Upper lobe of right lung (tissue), 1 donor: ENCODE results near the gene MSANTD1. TPM values are rescaled to one million over a fixed set of nuclear protein-coding genes. Genes with fewer than 3 reads are reported as not detected.
A peak's percentile ranks its signal among the peaks of the same experiment; 100 is the strongest.

Experiments used
- ATAC-seq: fragments of 200-7000 bp; cut with Tn5 transposase; one replicate; pipeline ENCODE4 v1.9.1; 2020; ENCODE audit warnings: mild to moderate bottlenecking, moderate library complexity
- DNase-seq: peaks from one replicate; pipeline ENCODE4 v3.0.0-alpha.2; 2020
- H3K27ac ChIP-seq: fragments of 200-600 bp; one replicate; pipeline ENCODE4 v1.8.0; 2022
- H3K27me3 ChIP-seq: fragments of 200-600 bp; one replicate; pipeline ENCODE4 v1.8.0; 2022; ENCODE audit warnings: mild to moderate bottlenecking
- H3K36me3 ChIP-seq: fragments of 200-600 bp; one replicate; pipeline ENCODE4 v1.8.0; 2022
- H3K4me1 ChIP-seq: fragments of 200-600 bp; one replicate; pipeline ENCODE4 v1.8.0; 2022
- H3K4me3 ChIP-seq: fragments of 200-600 bp; one replicate; pipeline ENCODE4 v1.8.0; 2022; ENCODE audit warnings: mild to moderate bottlenecking
- H3K9me3 ChIP-seq: fragments of 200-600 bp; one replicate; pipeline ENCODE4 v1.8.0; 2022
- CTCF ChIP-seq: fragments of 200-600 bp; IDR thresholded peaks from one replicate; pipeline ENCODE4 v1.8.0; 2022; ENCODE audit warnings: antibody characterized with exemption
- intact Hi-C: fragments of 100-400 bp; cut with DNase I; formaldehyde crosslinking; loops from one replicate; pipeline ENCODE4 v1.11.0; 2022
- total RNA-seq: library from RNA; stranded (reverse); fragmentation: NEBNext Ultra II Directional; extraction: Animal tissue kit (Norgen Biotek cat#: 25700); gene quantifications from one replicate; pipeline ENCODE4 v1.2.1, GENCODE V29; 2021
- donor health status: DM: no; HTN: yes; CAD: no; lungs with severe emphysema.

MSANTD1 gene
- total RNA-seq, 1 donor from 2014 or later: 1.0 TPM

DNA sequence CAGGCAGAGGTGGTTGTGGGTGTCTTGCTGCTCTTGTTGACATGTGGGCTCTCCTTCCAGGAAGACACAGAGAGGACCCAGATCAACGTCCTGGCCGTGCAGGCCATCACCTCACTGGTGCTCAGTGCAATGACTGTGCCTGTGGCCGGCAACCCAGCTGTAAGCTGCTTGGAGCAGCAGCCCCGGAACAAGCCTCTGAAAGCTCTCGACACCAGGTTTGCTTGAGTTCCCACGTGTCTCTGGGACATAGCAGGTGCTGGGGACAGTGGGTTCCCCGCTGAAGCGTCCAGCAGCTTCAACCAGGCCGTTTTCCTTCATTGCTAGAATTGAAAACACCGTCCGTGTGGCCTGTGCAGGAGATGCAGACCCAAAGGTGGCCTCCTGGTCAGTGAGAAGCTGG lies 25.6 kb upstream of the MSANTD1 start:
- H3K4me1 ChIP-seq: peaks cover 17% of the 10 kb centered on the region
- ATAC-seq (no peak), DNase-seq (peak; percentile 42)
- intact Hi-C loops: no loop called here
- no peaks in the 10 kb centered on the region for H3K27me3 ChIP-seq
- peaks cover 75% of the 10 kb centered on the region for H3K36me3 ChIP-seq
- no peak overlapping the region for H3K4me3 ChIP-seq
- TF ChIP-seq CTCF: no peak
- H3K9me3 ChIP-seq: no peaks in the 10 kb centered on the region
- H3K27ac ChIP-seq: no peak overlapping the region

DNA sequence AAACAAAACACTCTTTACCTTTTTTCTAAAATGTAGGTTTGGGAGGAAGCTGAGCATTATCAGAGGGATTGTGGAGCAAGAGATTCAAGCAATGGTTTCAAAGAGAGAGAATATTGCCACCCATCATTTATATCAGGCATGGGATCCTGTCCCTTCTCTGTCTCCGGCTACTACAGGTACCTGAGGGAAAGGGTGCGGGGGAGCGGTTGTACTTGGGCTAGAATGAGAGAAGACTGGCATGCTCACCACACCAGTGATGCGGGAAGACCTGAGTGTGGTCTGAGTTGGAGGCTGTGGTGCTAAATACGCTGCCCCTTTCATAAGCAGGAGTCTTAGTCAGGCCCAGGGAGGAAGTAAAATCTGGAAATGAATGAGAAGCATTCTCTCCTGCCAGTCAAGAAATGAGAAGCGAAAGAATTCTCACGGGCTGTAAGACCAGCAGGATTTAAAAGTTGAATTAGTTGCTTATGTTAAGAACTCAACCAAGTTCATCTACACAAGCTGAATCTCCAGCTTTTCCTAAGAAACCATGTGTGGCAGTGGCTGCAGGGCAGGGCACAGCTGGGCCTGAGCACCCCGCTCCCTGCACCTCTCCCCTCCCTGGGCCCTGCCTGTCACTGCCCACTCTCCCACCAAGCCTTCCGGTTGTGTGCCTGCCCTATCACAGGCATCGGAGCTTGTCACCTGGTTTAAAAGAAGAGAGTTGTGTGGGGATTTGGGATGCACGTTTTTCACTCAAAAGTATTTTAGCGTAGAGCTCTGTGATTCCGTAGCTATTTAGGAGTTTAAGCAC lies 24.8 kb upstream of the MSANTD1 start:
- Histone ChIP-seq H3K36me3 (peaks cover 75% of the 10 kb centered on the region), H3K9me3 (no peaks in the 10 kb centered on the region), H3K27me3 (no peaks in the 10 kb centered on the region), H3K4me1 (peaks cover 17% of the 10 kb centered on the region), H3K27ac (no peak overlapping the region), H3K4me3 (no peak overlapping the region)
- ATAC-seq (peak; percentile 4), DNase-seq (peak; percentile 30)
- intact Hi-C loops: no loop called here
- TF ChIP-seq CTCF: no peak

GRCh38 chr4:3225071-3225850 lies 23.7 kb upstream of the MSANTD1 start:
- intact Hi-C loops: no loop called here
- Histone ChIP-seq H3K9me3 (no peaks in the 10 kb centered on the region), H3K4me3 (no peak overlapping the region), H3K27me3 (no peaks in the 10 kb centered on the region), H3K27ac (no peak overlapping the region), H3K36me3 (peaks cover 75% of the 10 kb centered on the region), H3K4me1 (peaks cover 17% of the 10 kb centered on the region)
- ATAC-seq (no peak), DNase-seq (peak; percentile 60)
- TF ChIP-seq CTCF: no peak

- no peaks in the 10 kb centered on the region for H3K9me3 ChIP-seq
- no peaks in the 10 kb centered on the region for H3K27me3 ChIP-seq
- peaks cover 75% of the 10 kb centered on the region for H3K36me3 ChIP-seq
- ATAC-seq (peak; percentile 80), DNase-seq (peak; percentile 71)
- no peak overlapping the region for H3K4me3 ChIP-seq
- intact Hi-C loops: no loop called here
- peaks cover 17% of the 10 kb centered on the region for H3K4me1 ChIP-seq
- H3K27ac ChIP-seq: peak overlapping the region; percentile 73
- TF ChIP-seq CTCF: no peak
Measured at GRCh38 chr4:3225936-3226335, 23.0 kb upstream of the MSANTD1 start.

GRCh38 chr4:3226467-3226866 lies 22.5 kb upstream of the MSANTD1 start:
- peaks cover 17% of the 10 kb centered on the region for H3K4me1 ChIP-seq
- peak overlapping the region; percentile 73 for H3K27ac ChIP-seq
- H3K9me3 ChIP-seq: no peaks in the 10 kb centered on the region
- TF ChIP-seq CTCF: no peak
- peaks cover 75% of the 10 kb centered on the region for H3K36me3 ChIP-seq
- no peak overlapping the region for H3K4me3 ChIP-seq
- peak; percentile 72 for DNase-seq
- no peaks in the 10 kb centered on the region for H3K27me3 ChIP-seq
- intact Hi-C loops: no loop called here
- peak; percentile 78 for ATAC-seq
